ENCODE data around the gene CACNA2D3. TPM values are rescaled to one million over a fixed set of nuclear protein-coding genes. Genes with fewer than 3 reads are reported as not detected.

Gene CACNA2D3
- total RNA-seq, 1 donor from 2014 or later: 7.3 TPM

GRCh38 chr3:54299169-54299935 is 177.0 kb downstream of the CACNA2D3 start:
- no peaks in the 10 kb centered on the region for H3K9me3 ChIP-seq
- H3K4me1 ChIP-seq: no peaks in the 10 kb centered on the region
- H3K4me3 ChIP-seq: no peak overlapping the region
- no peak for TF ChIP-seq CTCF (IDR thresholded peaks at IDR 0.05)
- intact Hi-C loops (cut with DNase I): no loop called here
- H3K36me3 ChIP-seq: no peaks in the 10 kb centered on the region
- DNase-seq (no peak), ATAC-seq (no peak)
- H3K27me3 ChIP-seq: no peaks in the 10 kb centered on the region
- H3K27ac ChIP-seq: no peak overlapping the region

GRCh38 chr3:54303517-54304375 is 181.4 kb downstream of the CACNA2D3 start:
- intact Hi-C loops (cut with DNase I): no loop called here
- no peaks in the 10 kb centered on the region for H3K4me1 ChIP-seq
- H3K9me3 ChIP-seq: no peaks in the 10 kb centered on the region
- DNase-seq (no peak), ATAC-seq (no peak)
- TF ChIP-seq CTCF (IDR thresholded peaks at IDR 0.05): no peak
- no peaks in the 10 kb centered on the region for H3K36me3 ChIP-seq
- no peak overlapping the region for H3K27ac ChIP-seq
- no peak overlapping the region for H3K4me3 ChIP-seq
- H3K27me3 ChIP-seq: no peaks in the 10 kb centered on the region

- Histone ChIP-seq H3K4me1 (no peaks in the 10 kb centered on the region), H3K9me3 (no peaks in the 10 kb centered on the region), H3K27me3 (no peaks in the 10 kb centered on the region), H3K36me3 (no peaks in the 10 kb centered on the region), H3K27ac (no peak overlapping the region), H3K4me3 (no peak overlapping the region)
- intact Hi-C loops (cut with DNase I): no loop called here
- no peak for TF ChIP-seq CTCF (IDR thresholded peaks at IDR 0.05)
- ATAC-seq (no peak), DNase-seq (no peak)
Observed at GRCh38 chr3:54304877-54305276, 182.5 kb downstream of the CACNA2D3 start.

- no peak for DNase-seq
- no peak for ATAC-seq
- H3K27me3 ChIP-seq: no peaks in the 10 kb centered on the region
- no peaks in the 10 kb centered on the region for H3K4me1 ChIP-seq
- no peak overlapping the region for H3K4me3 ChIP-seq
- intact Hi-C loops (cut with DNase I): no loop called here
- H3K36me3 ChIP-seq: no peaks in the 10 kb centered on the region
- no peak overlapping the region for H3K27ac ChIP-seq
- H3K9me3 ChIP-seq: no peaks in the 10 kb centered on the region
- TF ChIP-seq CTCF (IDR thresholded peaks at IDR 0.05): no peak
Observed at GRCh38 chr3:54305409-54306099, 183.2 kb downstream of the CACNA2D3 start.

GRCh38 chr3:54307566-54308180 is 185.3 kb downstream of the CACNA2D3 start:
- intact Hi-C loops (cut with DNase I): no loop called here
- H3K9me3 ChIP-seq: no peaks in the 10 kb centered on the region
- ATAC-seq (no peak), DNase-seq (no peak)
- H3K27me3 ChIP-seq: no peaks in the 10 kb centered on the region
- no peaks in the 10 kb centered on the region for H3K36me3 ChIP-seq
- no peaks in the 10 kb centered on the region for H3K4me1 ChIP-seq
- H3K27ac ChIP-seq: no peak overlapping the region
- no peak for TF ChIP-seq CTCF (IDR thresholded peaks at IDR 0.05)
- H3K4me3 ChIP-seq: no peak overlapping the region

Data from upper lobe of right lung (tissue), 1 donor.